HG02759 (cell line): ENCODE measurements around the gene MAPK10.
A peak's percentile ranks its signal among the peaks of the same experiment; 100 is the strongest.
"Not testable (repeated sequence)": the region's sequence is repeated elsewhere in the genome, so short reads cannot be mapped to it uniquely, and the experiment has no call there.

ENCODE experiments used
- ATAC-seq: cut with Tn5 transposase; IDR thresholded peaks from one replicate; pipeline ENCODE4 v1.9.1; 2021; ENCODE audit warnings: mild to moderate bottlenecking, moderate library complexity; ENCODE audit not compliant: unreplicated experiment

The MAPK10 gene

DNA sequence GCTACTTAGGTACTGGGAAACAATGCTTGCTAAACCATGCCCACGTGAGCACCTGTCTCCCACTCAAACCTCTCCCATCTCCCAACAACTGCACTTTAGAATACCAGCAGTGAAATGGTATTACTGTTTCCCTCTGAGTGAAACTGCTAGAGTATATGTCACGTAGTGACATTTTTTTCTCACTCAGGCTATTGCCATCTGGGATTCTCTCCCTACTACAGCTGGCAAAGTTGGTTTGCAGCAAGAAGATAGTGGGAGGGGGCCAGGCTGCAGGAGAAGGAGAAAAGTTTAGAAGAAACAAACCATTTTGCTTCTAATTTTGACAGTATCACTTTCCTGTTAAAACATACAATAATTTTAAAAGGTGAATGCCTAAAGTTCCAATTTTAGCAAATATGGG is 358.3 kb downstream of the MAPK10 start:
- ATAC-seq = no peak

GRCh38 chr4:85995361-85995760 is 364.5 kb downstream of the MAPK10 start:
- peak; percentile 47 for ATAC-seq

DNA sequence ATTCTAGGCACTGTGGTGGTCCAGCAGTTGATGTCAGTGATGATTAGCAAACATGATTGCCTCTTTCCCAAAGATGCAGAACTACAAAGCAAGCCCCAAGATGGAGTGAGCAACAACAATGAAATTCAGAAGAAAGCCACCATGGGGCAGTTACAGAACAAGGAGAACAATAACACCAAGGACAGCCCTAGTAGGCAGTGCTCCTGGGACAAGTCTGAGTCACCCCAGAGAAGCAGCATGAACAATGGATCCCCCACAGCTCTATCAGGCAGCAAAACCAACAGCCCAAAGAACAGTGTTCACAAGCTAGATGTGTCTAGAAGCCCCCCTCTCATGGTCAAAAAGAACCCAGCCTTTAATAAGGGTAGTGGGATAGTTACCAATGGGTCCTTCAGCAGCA is 365.3 kb downstream of the MAPK10 start:
- no peak for ATAC-seq

- ATAC-seq = no peak
Observed at GRCh38 chr4:85993641-85994040, 366.2 kb downstream of the MAPK10 start.

- no peak for ATAC-seq
Observed at GRCh38 chr4:85986266-85986665, 373.6 kb downstream of the MAPK10 start.

DNA sequence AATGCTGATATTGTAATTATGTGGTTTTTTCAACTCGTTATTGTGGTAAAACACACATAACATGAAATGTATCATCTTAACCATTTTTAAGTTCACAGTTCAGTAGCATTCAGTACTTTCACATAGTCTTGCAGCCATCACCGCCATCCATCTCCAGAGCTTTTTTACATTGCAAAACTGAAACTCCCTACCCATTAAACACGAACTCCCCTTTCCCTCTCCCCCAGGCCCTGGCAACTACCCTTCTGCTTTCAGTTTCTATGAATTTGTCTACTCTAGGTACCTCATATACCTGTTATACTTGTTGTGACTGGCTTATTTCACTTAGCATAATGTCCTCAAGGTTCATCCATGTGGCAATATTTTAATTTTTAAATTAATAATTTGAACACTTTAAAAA is 380.6 kb downstream of the MAPK10 start:
- peak; percentile 97 for ATAC-seq

- ATAC-seq = no peak
Observed at GRCh38 chr4:85970535-85970934, 389.3 kb downstream of the MAPK10 start.

- ATAC-seq = no peak
Observed at GRCh38 chr4:85968945-85969819, 390.7 kb downstream of the MAPK10 start.

GRCh38 chr4:85967872-85968271 is 392.0 kb downstream of the MAPK10 start:
- no peak for ATAC-seq

DNA sequence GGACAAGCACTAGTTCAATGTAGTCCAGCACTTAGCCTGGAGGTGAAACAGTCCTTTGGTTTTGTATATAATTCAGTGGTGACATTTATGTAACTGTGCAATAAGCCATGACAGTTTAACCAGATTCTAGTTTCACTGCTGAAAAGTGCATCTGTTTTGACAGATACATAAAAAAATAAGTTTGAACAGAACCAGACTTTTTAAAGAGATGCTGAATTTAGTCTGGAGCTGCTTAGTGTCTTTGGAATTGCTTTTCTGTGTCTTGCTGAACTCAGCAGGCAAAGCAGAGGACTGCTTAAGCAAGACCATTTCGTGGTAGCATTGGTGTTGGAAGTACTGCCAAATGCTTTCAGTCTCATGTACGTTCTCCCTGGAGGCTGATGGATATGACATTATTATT is 393.5 kb downstream of the MAPK10 start:
- ATAC-seq = no peak

DNA sequence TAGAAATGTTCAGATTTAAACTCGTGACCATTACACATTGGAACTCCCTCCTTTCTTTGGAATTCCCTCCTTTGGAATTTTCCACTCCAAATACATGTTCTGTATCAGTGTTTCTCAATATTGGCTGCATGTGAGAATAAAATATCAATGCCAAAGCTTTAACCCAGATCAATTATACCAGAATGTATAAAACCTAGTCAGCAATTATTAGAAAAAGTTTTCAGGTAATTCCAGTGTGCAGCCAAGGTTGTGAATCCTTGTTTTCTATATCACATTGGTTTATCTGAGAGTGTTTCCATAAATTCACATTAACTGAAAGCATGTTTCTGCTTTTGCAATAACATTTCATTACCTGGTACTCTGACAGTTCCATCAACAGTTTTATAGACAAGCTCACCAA is 394.3 kb downstream of the MAPK10 start:
- no peak for ATAC-seq

- ATAC-seq = not testable (repeated sequence)
Observed at GRCh38 chr4:85965017-85965416, 394.8 kb downstream of the MAPK10 start.

DNA sequence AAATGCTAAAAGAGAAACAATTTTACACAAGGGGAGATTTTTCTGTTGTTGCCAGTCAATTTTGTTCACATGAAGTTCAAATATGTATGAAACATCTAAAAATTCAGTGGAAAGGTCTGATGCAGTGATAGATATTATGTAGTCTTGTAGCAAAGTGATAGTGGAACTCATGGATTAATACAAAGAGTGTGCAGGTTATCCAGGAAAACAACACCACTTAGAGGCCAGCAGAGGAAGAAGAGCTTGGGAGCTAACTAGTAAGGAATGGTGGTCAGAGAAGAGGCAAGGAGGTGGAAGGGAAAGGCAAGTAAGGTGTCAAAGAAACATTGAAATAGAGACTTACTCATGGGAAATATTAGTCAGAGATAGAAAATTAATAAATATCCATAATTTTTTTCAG is 395.6 kb downstream of the MAPK10 start:
- ATAC-seq = no peak

DNA sequence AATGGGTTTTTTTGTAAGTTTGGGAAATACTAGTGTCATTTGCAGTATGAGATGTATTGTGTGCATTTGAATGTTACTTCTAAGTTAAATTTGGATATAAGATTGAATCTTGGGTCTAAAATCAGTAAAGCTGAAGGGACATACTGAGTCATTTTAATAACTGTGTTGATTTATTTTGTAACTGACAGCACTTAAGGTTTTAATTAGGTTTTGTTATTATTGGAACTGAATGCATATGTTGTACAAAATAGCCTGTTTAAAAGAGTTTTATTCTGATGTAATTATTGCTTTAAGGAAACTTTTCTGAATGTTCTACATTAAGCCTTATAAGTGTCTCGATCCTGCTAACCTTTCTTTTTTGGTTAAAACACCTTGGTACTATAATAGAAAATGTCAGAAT is 396.6 kb downstream of the MAPK10 start:
- ATAC-seq = no peak

DNA sequence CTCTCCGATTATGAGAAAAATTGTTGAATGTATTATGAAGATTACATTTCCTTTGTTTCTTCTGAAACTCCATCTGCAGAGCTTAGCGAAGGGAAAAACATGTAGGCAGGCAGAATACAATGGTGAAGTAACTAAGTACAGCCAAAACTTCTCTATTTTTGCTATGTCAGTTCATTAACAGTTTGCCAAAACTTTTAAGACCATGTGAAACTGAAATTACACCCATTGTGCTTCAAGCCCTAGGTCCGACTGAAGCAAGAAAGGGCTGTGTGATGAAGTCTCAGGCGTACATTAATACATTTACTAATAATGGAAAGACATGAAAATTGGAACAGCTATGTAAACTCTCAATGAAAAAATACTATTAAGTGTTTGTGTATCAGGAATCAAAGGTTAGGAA is 398.0 kb downstream of the MAPK10 start:
- ATAC-seq = no peak

DNA sequence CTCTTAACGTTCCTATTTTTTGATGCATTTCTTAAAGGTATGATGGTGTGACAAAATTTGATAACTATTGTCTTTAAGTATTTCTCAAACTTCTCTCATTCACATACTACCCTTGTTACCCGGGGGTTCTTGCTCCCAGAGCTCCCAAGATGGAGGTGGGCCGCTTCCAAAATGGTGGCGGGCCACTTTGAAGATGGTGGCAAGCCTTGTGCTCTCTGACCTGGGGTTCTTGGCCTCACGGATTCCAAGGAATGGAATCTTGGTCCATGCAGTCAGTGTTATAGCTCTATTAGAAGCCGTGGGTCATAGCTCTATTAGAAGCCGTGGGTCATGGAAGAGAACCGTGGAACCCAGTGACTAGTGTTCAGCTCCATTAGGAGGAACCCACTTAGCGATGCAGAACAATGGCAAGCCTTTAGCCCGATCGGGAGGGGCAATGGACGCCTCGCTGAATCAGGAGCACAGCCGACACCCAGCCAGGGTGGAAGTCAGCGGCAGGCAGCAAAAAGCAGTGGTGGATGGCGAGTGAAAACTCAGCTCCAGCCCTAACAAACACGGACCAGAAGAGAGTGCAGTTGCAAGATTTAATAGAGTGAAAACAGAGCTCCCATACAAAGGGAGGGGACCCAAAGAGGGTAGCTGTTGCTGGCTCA is 403.4 kb downstream of the MAPK10 start:
- ATAC-seq = no peak

DNA sequence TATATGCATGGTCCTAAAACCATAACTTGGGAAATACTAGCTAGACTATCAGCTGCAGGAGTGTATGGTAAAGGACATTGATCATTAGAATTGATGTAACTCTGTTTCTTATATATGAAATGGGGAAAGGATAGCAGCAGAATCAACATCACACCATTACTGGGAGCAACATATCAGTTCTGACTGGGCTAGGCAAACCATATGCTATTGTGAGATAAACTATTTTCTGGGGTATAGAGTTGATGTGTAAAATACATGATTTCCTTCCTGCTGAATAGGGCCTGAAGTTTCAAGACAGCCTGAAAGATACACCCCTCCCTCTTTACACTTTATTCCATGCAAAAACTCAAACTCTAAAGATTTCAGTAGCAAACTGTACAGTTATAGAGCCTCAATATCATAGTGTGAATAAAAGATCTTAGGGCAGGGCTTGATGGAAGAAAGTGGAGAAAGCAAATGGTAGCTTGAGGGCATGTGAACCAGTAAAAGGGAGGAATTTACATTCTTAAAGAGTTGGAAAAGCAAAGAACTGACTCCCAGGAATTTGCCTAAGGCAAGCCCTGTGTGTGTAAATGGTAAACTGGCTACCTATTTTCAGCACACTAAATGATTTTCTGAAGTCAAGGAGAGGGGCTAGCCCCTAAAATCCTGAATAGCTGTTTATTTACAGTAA is 404.1 kb downstream of the MAPK10 start:
- no peak for ATAC-seq

DNA sequence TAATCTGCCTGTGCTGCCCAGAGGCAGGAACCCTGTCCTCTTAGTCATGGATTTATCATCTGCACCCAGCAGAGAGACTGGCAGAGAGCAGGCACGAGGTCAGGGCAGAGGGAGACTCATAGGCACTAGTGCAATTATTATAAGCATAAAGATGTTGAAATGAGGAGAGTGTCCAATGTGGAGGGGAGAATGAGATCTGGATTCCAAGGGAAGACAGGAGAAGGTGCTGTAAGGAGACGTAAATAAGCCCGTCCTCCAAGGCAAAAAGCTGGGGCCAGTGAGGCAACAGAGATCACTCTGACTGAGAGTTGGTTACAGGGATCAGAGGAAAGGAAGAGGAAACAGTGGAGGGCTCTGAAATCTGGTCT is 406.2 kb downstream of the MAPK10 start:
- peak; percentile 9 for ATAC-seq

DNA sequence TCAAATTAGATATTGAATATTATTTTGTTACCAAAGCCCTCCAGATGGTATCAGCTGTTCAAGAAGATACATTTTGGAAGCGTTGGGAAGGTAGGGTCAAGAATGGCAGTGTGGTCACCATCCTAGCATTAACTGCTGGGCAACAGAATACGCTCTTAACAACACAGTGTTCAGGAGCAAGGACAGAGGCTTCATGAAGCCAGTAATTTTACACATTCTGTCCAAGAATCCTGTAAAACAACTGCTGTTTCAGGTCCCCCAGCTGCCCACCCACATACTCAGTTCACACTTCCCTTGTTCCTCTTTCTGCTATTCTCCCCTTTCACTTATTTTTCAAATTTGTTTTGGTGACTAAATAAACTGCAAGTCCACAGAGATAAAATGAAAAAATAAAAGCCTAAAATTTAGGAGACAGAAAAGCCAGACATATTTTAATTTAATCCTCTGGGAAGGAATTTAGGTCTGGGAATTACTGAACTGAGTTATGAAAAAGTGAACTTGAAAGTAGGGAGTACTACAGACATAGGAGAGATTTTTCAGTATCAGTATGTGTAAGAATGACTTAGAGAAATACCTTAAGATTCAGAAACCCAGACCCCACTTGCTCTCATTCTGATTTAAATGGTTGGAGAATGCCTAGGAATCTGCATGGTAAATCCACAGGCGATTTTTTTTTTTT is 406.7 kb downstream of the MAPK10 start:
- peak; percentile 54 for ATAC-seq

GRCh38 chr4:85952528-85952927 is 407.3 kb downstream of the MAPK10 start:
- no peak for ATAC-seq

GRCh38 chr4:85951099-85951498 is 408.8 kb downstream of the MAPK10 start:
- ATAC-seq = no peak
